Measurements from ENCODE around the gene NRGN. TPM values are rescaled to one million over a fixed set of nuclear protein-coding genes. Genes with fewer than 3 reads are reported as not detected.
"Not testable (repeated sequence)": the region's sequence is repeated elsewhere in the genome, so short reads cannot be mapped to it uniquely, and the experiment has no call there.

Gene NRGN
- total RNA-seq, 2 experiments from 2014 or later, result 6.4 to 6.7 TPM

GRCh38 chr11:124768914-124769313 is 29.2 kb downstream of the NRGN start:
- CTCF ChIA-PET, result no interaction called here
- POLR2A ChIA-PET, result no interaction called here

DNA sequence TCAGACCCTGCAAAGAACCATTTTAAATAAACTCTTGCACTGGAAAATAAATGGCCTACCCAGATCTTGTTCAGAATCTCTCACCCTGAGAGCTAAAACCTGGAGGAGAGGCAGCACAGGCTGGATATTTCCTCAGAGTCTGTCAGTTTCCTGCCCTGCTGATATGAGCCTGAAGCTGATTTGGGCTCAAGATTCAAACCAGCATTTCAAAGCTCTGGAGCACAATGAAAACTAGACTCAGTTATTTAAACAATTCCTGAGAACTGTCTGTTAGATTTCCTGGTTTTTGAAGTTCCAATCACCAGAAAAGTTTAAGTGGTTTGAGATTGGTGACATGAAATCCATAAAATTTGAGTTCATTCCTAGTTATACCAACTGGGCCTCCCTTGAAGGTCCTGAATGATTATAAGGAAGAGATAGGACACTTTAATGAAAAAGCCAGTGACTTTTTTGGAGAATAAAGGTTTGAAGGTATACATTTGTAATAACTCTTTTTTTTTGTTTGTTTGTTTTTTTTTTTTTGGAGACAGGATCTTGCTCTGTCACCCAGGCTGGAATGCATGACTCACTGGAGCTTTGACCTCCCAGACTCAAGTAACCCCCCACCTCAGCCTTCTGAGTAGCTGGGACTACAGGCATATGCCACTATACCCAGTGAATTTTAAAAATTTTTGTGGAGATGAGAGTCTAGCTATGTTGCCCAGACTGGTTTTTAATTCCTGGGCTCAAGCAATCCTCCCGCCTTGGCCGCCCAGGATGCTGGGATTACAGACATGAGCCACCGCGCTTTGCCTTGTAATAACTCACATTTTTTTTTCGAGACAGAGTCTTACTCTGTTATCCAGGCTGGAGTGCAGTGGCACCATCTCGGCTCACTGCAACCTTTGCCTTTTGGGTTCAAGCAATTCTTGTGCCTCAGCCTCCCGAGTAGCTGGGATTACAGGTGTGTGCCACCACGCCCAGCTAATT is 30.3 kb downstream of the NRGN start:
- ChIA-PET CTCF (interaction anchor here (0.9 to 1.3 kb wide), 3 partner anchors 26 to 36 kb away, joined by 3 to 4 read pairs (median 3); no protein-coding TSS in a partner anchor), POLR2A (no interaction called here)

- CTCF ChIA-PET, result interaction anchor here (1.3 to 1.9 kb wide), 2 partner anchors 8 to 27 kb away, joined by 3 to 10 read pairs; no protein-coding TSS in a partner anchor
- POLR2A ChIA-PET, result not testable (repeated sequence)
Observed at GRCh38 chr11:124770959-124771358, 31.2 kb downstream of the NRGN start.

- POLR2A ChIA-PET, result no interaction called here
- CTCF ChIA-PET, result no interaction called here
Observed at GRCh38 chr11:124776865-124777645, 37.3 kb downstream of the NRGN start.

- ChIA-PET CTCF (interaction anchor here (1.2 kb wide), 1 partner anchor 9 kb away, joined by 3 read pairs; no protein-coding TSS in a partner anchor), POLR2A (no interaction called here)
Observed at GRCh38 chr11:124778281-124778680, 38.5 kb downstream of the NRGN start.

GRCh38 chr11:124779568-124779967 is 39.8 kb downstream of the NRGN start:
- ChIA-PET POLR2A (no interaction called here), CTCF (interaction anchor here (1.1 to 1.3 kb wide), 2 partner anchors 16 to 21 kb away, joined by 3 read pairs; no protein-coding TSS in a partner anchor)

DNA sequence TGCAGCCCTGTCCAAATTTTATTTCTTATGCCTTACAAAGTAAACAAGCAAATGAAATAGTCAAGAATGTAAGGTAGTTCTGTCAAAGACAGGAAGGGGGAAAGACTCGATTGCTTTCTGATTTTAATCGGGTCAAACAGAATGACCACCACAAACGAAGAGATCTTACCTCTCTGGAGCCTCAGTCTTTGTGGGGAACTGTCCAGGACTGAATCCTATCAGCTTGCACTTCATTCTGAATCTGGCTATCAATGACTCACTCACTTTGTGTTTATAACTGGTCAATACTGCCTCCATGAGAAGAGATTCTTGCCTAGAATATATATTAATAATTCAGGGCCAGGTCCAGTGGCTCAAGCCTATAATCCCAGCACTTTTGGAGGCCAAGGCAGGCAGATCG is 43.3 kb downstream of the NRGN start:
- CTCF ChIA-PET, result interaction anchor here (1.5 kb wide), 1 partner anchor 37 kb away, joined by 3 read pairs; no protein-coding TSS in a partner anchor
- POLR2A ChIA-PET, result no interaction called here

DNA sequence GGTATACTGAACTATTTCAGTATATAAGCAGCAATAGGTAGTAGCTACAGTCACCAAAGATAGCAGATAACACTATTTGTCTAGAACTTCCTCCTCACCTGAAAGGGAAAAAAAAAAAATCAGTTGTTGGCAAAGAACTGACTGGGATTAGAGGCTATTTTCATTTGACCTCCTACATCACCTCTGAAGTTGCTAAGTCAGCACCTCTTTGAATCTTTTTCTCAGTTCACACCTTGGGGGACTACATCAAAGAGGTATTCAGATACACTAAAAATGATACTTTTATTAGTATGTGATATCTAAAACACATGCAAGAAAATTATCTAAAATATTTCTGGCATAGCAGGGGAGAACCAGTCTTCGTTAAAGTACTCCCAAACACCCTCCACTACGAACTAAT is 44.3 kb downstream of the NRGN start:
- POLR2A ChIA-PET, result no interaction called here
- CTCF ChIA-PET, result interaction anchor here (1.5 kb wide), 2 partner anchors 38 to 83 kb away, joined by 3 to 4 read pairs; no protein-coding TSS in a partner anchor

- CTCF ChIA-PET, result no interaction called here
- POLR2A ChIA-PET, result no interaction called here
Observed at GRCh38 chr11:124788521-124788920, 48.8 kb downstream of the NRGN start.

DNA sequence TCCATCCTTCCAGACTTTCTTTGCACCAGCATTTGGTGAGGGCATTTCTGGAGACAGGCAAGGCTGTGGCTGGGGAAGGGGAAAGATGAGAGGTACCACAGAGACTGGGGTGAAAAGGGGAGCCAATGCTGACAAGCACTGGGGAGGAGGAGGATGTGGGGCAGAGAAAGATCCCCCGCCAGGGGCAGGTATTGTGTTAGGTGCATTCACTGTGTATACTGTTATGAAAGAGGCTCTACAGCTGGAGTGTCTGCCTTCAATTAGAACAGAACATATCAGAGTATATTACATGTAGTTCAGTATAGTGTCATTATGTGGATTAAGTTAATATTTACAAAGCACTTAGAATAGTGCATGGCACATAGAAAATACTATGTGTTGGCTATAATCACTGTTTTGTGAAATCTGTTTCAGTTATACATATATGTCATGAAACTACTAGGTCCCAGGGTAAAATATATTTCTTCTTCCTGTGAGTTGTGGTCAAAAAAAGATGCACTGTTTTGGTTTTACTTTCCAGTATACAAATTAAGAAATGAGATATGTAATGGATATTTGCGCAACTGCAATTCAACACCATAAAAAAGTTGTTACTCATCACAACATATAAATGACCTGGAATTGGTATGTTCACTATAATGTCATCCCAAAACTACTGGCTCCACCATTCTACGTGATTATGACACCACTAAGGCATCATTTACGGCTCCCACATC is 52.0 kb downstream of the NRGN start:
- CTCF ChIA-PET, result no interaction called here
- POLR2A ChIA-PET, result no interaction called here

DNA sequence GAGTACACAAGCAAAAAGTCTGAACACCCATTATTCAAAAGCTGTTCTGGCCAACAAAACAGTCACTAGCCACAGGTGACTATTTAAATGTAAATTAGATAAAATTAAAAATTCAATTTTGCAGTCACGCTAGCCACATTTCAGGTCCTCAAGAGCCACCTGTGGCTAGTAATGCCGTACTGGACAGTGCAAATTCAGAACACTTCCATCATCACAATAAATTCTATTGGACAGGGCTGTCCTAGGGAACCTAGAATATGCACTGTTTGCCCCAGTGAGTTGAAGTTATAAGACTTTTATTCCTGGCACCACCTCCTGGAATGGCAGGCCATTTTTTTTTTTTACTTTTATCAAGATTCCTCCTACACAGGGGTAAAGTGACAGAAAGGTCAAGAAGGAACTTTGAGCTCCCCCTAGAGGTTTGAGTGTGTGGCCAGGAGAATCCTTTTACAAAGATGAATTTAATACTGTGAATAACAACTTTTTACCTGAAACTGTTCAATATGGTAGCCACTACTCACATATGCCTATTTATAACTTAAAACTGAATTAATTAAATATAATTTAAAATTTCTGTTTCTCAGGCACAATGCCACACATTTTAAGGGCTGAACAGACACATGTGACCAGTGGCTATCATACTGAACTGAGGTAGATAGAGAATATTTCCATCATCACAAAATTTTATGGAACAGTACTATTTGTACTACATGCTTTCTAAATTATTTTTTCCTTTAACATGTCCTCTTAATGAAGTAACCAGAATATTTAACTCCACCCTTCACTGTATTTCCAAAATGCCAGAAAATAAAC is 53.9 kb downstream of the NRGN start:
- ChIA-PET POLR2A (interaction anchor here (0.7 kb wide), 1 partner anchor 120 kb away, joined by 3 read pairs; the partner anchor contains the start of genes SIAE and SPA17), CTCF (interaction anchor here (0.8 to 1.6 kb wide), 7 partner anchors 26 to 123 kb away, joined by 3 to 8 read pairs (median 3); partner anchors contain the start of genes SIAE and SPA17)

GRCh38 chr11:124796312-124796711 is 56.6 kb downstream of the NRGN start:
- ChIA-PET POLR2A (no interaction called here), CTCF (no interaction called here)

Other genes with a start within 250 kb of the NRGN start
- not detected for gene OR8B12, start 196.3 kb upstream of the NRGN start, total RNA-seq
- gene OR8A1, start 169.9 kb upstream of the NRGN start, total RNA-seq, result not detected
- gene PANX3, start 128.5 kb upstream of the NRGN start, total RNA-seq, result not detected
- 10 to 100 TPM; 40.6 to 40.7 TPM for gene TBRG1, start 117.1 kb upstream of the NRGN start, total RNA-seq
- 1 to 10 TPM; 4.8 to 5.4 TPM for gene SIAE, start 66.2 kb upstream of the NRGN start, total RNA-seq
- gene SPA17, start 66.0 kb upstream of the NRGN start, total RNA-seq, result 1 to 10 TPM; 3.8 to 4.3 TPM
- gene VSIG2, start 12.3 kb downstream of the NRGN start, total RNA-seq, result under 1 TPM in 1 of 2 experiments, not detected in 1; 0.25 TPM
- gene ESAM, start 22.3 kb downstream of the NRGN start, total RNA-seq, result under 1 TPM; 0.94 to 0.95 TPM
- 10 to 100 TPM in 1 of 2 experiments, 1 to 10 TPM in 1; 9.3 to 12.0 TPM for gene MSANTD2, start 60.5 kb downstream of the NRGN start, total RNA-seq
- gene ROBO3, start 125.5 kb downstream of the NRGN start, total RNA-seq, result 10 to 100 TPM; 10.3 to 11.8 TPM
- not detected for gene ROBO4, start 157.9 kb downstream of the NRGN start, total RNA-seq
- not detected for gene HEPN1, start 179.3 kb downstream of the NRGN start, total RNA-seq
- not detected for gene HEPACAM, start 196.1 kb downstream of the NRGN start, total RNA-seq
- 1 to 10 TPM; 3.8 TPM for gene CCDC15, start 214.3 kb downstream of the NRGN start, total RNA-seq

Data from activated CD8-positive, alpha-beta memory T cell treated with anti-CD3 and anti-CD28 coated beads for 36 hours (primary cell).